ENCODE results near the gene HYOU1.

- TF ChIP-seq, protein P1, sequence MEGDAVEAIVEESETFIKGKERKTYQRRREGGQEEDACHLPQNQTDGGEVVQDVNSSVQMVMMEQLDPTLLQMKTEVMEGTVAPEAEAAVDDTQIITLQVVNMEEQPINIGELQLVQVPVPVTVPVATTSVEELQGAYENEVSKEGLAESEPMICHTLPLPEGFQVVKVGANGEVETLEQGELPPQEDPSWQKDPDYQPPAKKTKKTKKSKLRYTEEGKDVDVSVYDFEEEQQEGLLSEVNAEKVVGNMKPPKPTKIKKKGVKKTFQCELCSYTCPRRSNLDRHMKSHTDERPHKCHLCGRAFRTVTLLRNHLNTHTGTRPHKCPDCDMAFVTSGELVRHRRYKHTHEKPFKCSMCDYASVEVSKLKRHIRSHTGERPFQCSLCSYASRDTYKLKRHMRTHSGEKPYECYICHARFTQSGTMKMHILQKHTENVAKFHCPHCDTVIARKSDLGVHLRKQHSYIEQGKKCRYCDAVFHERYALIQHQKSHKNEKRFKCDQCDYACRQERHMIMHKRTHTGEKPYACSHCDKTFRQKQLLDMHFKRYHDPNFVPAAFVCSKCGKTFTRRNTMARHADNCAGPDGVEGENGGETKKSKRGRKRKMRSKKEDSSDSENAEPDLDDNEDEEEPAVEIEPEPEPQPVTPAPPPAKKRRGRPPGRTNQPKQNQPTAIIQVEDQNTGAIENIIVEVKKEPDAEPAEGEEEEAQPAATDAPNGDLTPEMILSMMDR (IDR thresholded peaks at IDR 0.05; ENCODE audit: poor library complexity): no peak
- no peak for TF ChIP-seq EZH2 (IDR thresholded peaks at IDR 0.05; ENCODE audit: borderline replicate concordance)
Observed at GRCh38 chr11:119067371-119068222, 10.6 kb upstream of the HYOU1 start, which contains the start of gene VPS11.
